KMS-11 (cell line): ENCODE data around the gene GRIA1.

Experiments
- H2AFZ ChIP-seq: fragments of 200-600 bp; sonication (generic); 2 replicates; pipeline ENCODE4 v1.6.1; 2016; ENCODE audit warnings: antibody characterized with exemption, mixed run types, low read depth
- H3K27ac ChIP-seq: fragments of 200-600 bp; sonication (generic); 2 replicates; pipeline ENCODE4 v1.6.1; 2016; ENCODE audit warnings: mild to moderate bottlenecking, mixed run types
- H3K27me3 ChIP-seq: fragments of 200-600 bp; sonication (generic); 2 replicates; pipeline ENCODE4 v1.6.1; 2017; ENCODE audit warnings: mild to moderate bottlenecking, low read depth, mixed run types, moderate library complexity; ENCODE audit not compliant: insufficient read depth
- H3K36me3 ChIP-seq: fragments of 200-600 bp; sonication (generic); 2 replicates; pipeline ENCODE4 v1.6.1; 2017; ENCODE audit warnings: mild to moderate bottlenecking, mixed run types; ENCODE audit not compliant: insufficient read depth
- H3K4me1 ChIP-seq: fragments of 200-600 bp; sonication (generic); 2 replicates; pipeline ENCODE4 v1.6.1; 2016; ENCODE audit warnings: mild to moderate bottlenecking, low read depth, mixed run types; ENCODE audit not compliant: poor library complexity, severe bottlenecking
- H3K4me2 ChIP-seq: fragments of 200-600 bp; sonication (generic); 2 replicates; pipeline ENCODE4 v1.7.0; 2016; ENCODE audit warnings: mild to moderate bottlenecking, mixed run types
- H3K4me3 ChIP-seq: fragments of 200-600 bp; sonication (generic); IDR thresholded peaks from 2 replicates; pipeline ENCODE4 v1.6.1; 2017; ENCODE audit warnings: low read depth, low read length, mixed read lengths; ENCODE audit not compliant: insufficient read depth
- H3K79me2 ChIP-seq: fragments of 200-600 bp; sonication (generic); 2 replicates; pipeline ENCODE4 v1.6.1; 2016; ENCODE audit warnings: low read depth, mixed run types; ENCODE audit not compliant: insufficient read depth
- H3K9ac ChIP-seq: fragments of 200-600 bp; sonication (generic); 2 replicates; pipeline ENCODE4 v1.6.1; 2016; ENCODE audit warnings: mild to moderate bottlenecking, mixed run types
- H4K20me1 ChIP-seq: fragments of 200-600 bp; sonication (generic); 2 replicates; pipeline ENCODE4 v1.6.1; 2016; ENCODE audit warnings: mild to moderate bottlenecking, mixed run types; ENCODE audit not compliant: insufficient read depth
- CTCF ChIP-seq: fragments of 200-600 bp; sonication (generic); conservative IDR thresholded peaks from 2 replicates; pipeline ENCODE4 v1.6.1; 2017; ENCODE audit warnings: low read depth, mild to moderate bottlenecking, antibody characterized with exemption, low read length, moderate library complexity, mixed read lengths

Gene GRIA1

GRCh38 chr5:153629027-153629895 lies 138.8 kb downstream of the GRIA1 start:
- Histone ChIP-seq H3K4me3 (no peak overlapping the region), H4K20me1 (no peaks in the 10 kb centered on the region), H2AFZ (no peak overlapping the region), H3K4me1 (no peaks in the 10 kb centered on the region), H3K4me2 (no peak overlapping the region), H3K9ac (no peak overlapping the region), H3K27ac (no peak overlapping the region), H3K79me2 (no peaks in the 10 kb centered on the region), H3K27me3 (no peaks in the 10 kb centered on the region), H3K36me3 (no peaks in the 10 kb centered on the region)
- no peak for TF ChIP-seq CTCF

- H3K79me2 ChIP-seq, result no peaks in the 10 kb centered on the region
- no peaks in the 10 kb centered on the region for H4K20me1 ChIP-seq
- H3K36me3 ChIP-seq, result no peaks in the 10 kb centered on the region
- no peak overlapping the region for H3K27ac ChIP-seq
- H3K4me1 ChIP-seq, result no peaks in the 10 kb centered on the region
- TF ChIP-seq CTCF, result no peak
- no peaks in the 10 kb centered on the region for H3K27me3 ChIP-seq
- H3K9ac ChIP-seq, result no peak overlapping the region
- no peak overlapping the region for H3K4me2 ChIP-seq
- no peak overlapping the region for H2AFZ ChIP-seq
- no peak overlapping the region for H3K4me3 ChIP-seq
These were observed 140.1 kb downstream of the GRIA1 start for GRCh38 chr5:153630546-153630945.

GRCh38 chr5:153632748-153633290 lies 142.3 kb downstream of the GRIA1 start:
- Histone ChIP-seq H2AFZ (no peak overlapping the region), H3K4me1 (no peaks in the 10 kb centered on the region), H3K4me2 (no peak overlapping the region), H3K79me2 (no peaks in the 10 kb centered on the region), H3K27ac (no peak overlapping the region), H3K4me3 (no peak overlapping the region), H4K20me1 (no peaks in the 10 kb centered on the region), H3K9ac (no peak overlapping the region), H3K36me3 (no peaks in the 10 kb centered on the region), H3K27me3 (no peaks in the 10 kb centered on the region)
- TF ChIP-seq CTCF, result no peak

GRCh38 chr5:153636670-153637451 lies 146.4 kb downstream of the GRIA1 start:
- Histone ChIP-seq H3K9ac (no peak overlapping the region), H3K36me3 (no peaks in the 10 kb centered on the region), H3K79me2 (no peaks in the 10 kb centered on the region), H3K27ac (no peak overlapping the region), H2AFZ (no peak overlapping the region), H4K20me1 (no peaks in the 10 kb centered on the region), H3K4me3 (no peak overlapping the region), H3K27me3 (no peaks in the 10 kb centered on the region), H3K4me1 (no peaks in the 10 kb centered on the region), H3K4me2 (no peak overlapping the region)
- no peak for TF ChIP-seq CTCF
